ENCODE data around the gene IRAG1.

Gene IRAG1

GRCh38 chr11:10676919-10677318, 16.6 kb downstream of the IRAG1 start:
- H3K4me3 ChIP-seq (ENCODE audit: low read length) = no peak overlapping the region
- no peak for TF ChIP-seq CTCF (conservative IDR thresholded peaks at IDR 0.05; ENCODE audit: low read depth, low read length)
- DNase-seq (ENCODE audit: low read depth) = no peak

GRCh38 chr11:10674911-10675440, 18.6 kb downstream of the IRAG1 start:
- H3K4me3 ChIP-seq (ENCODE audit: low read length) = no peak overlapping the region
- TF ChIP-seq CTCF (conservative IDR thresholded peaks at IDR 0.05; ENCODE audit: low read depth, low read length) = no peak

GRCh38 chr11:10674440-10674855, 19.1 kb downstream of the IRAG1 start:
- DNase-seq (ENCODE audit: low read depth) = no peak
- no peak overlapping the region for H3K4me3 ChIP-seq (ENCODE audit: low read length)
- TF ChIP-seq CTCF (conservative IDR thresholded peaks at IDR 0.05; ENCODE audit: low read depth, low read length) = no peak

More at GRCh38 chr11:10674911-10675440, 18.6 kb downstream of the IRAG1 start:
- DNase-seq (ENCODE audit: low read depth) = no peak

- H3K4me3 ChIP-seq (ENCODE audit: low read length) = no peak overlapping the region
- TF ChIP-seq CTCF (conservative IDR thresholded peaks at IDR 0.05; ENCODE audit: low read depth, low read length) = no peak
- no peak for DNase-seq (ENCODE audit: low read depth)
Measured at GRCh38 chr11:10673501-10674062, 20.0 kb downstream of the IRAG1 start.

GRCh38 chr11:10670099-10670498, 23.5 kb downstream of the IRAG1 start:
- no peak for DNase-seq (ENCODE audit: low read depth)
- no peak overlapping the region for H3K4me3 ChIP-seq (ENCODE audit: low read length)
- TF ChIP-seq CTCF (conservative IDR thresholded peaks at IDR 0.05; ENCODE audit: low read depth, low read length) = no peak

GRCh38 chr11:10669258-10670033, 24.1 kb downstream of the IRAG1 start:
- no peak for DNase-seq (ENCODE audit: low read depth)
- H3K4me3 ChIP-seq (ENCODE audit: low read length) = no peak overlapping the region
- no peak for TF ChIP-seq CTCF (conservative IDR thresholded peaks at IDR 0.05; ENCODE audit: low read depth, low read length)

- no peak overlapping the region for H3K4me3 ChIP-seq (ENCODE audit: low read length)
- TF ChIP-seq CTCF (conservative IDR thresholded peaks at IDR 0.05; ENCODE audit: low read depth, low read length) = no peak
- DNase-seq (ENCODE audit: low read depth) = no peak
Measured at GRCh38 chr11:10667521-10667885, 26.1 kb downstream of the IRAG1 start.

Data from retinal pigment epithelial cell (primary cell).